Adrenal gland (tissue), 12 donors: ENCODE results near the gene MYL7. TPM values are rescaled to one million over a fixed set of nuclear protein-coding genes. Genes with fewer than 3 reads are reported as not detected.

Source experiments
- DNase-seq, 7 donors: peaks; one replicate each; pipeline ENCODE4 v3.0.0-alpha.2; 2019 to 2020
- H3K27ac ChIP-seq, 5 donors: fragments of 200-600 bp; sonication (generic) in 4 of 5; 1 replicate in 3 of 5; 2 replicates in 2 of 5; pipeline versions ENCODE4 v1.5.1 to v1.8.0; 2016 to 2020; ENCODE audit warnings: mild to moderate bottlenecking in 1 of 5
- H3K27me3 ChIP-seq: fragments of 200-600 bp; 2 replicates; pipeline ENCODE4 v1.8.0; 2021
- H3K36me3 ChIP-seq, 2 donors: fragments of 200-600 bp; replicated peaks in 1 of 2; 1 replicate in 1 of 2; 2 replicates in 1 of 2; pipeline versions ENCODE4 v1.5.1 to v1.8.0; 2018 to 2022
- H3K4me1 ChIP-seq, 2 donors: fragments of 200-600 bp; replicated peaks in 1 of 2; 1 replicate in 1 of 2; 2 replicates in 1 of 2; pipeline versions ENCODE4 v1.5.1 to v1.8.0; 2018 to 2021
- H3K4me3 ChIP-seq, 4 donors: fragments of 200-600 bp; sonication (generic) in 3 of 4; one replicate each; pipeline ENCODE4 v1.5.1; 2016 to 2018
- H3K9me3 ChIP-seq, 3 donors: fragments of 200-600 bp; sonication (generic) in 1 of 3; replicated peaks in 1 of 3; 1 replicate in 2 of 3; 2 replicates in 1 of 3; pipeline versions ENCODE4 v1.5.1 to v1.8.0; 2016 to 2021
- CTCF ChIP-seq, 6 experiments: fragments of 450-650 bp in 4 of 6; fragments of 200-600 bp in 2 of 6; sonication (generic) in 1 of 6; IDR thresholded peaks; 1 replicate in 5 of 6; 2 replicates in 1 of 6; pipeline versions ENCODE4 v1.5.1 to v1.8.0; 2016 to 2021; ENCODE audit warnings: antibody characterized with exemption in 6 of 6, mild to moderate bottlenecking in 2 of 6, moderate library complexity in 1 of 6
- POLR2A ChIP-seq, 2 donors: fragments of 450-650 bp; IDR thresholded peaks; one replicate each; pipeline ENCODE4 v1.6.1; 2017; ENCODE audit warnings: antibody characterized with exemption in 2 of 2, mild to moderate bottlenecking in 2 of 2, moderate library complexity in 1 of 2
- WGBS, 4 donors: extraction: QIAGEN DNeasy Blood & Tissue Kit in 2 of 4; methylation state at CpG; one replicate each; pipeline versions ENCODE4 v1.1.5 to v1.1.7; 2013 to 2017; 5-methylcytosine and 5-hydroxymethylcytosine counted together
- intact Hi-C, 2 donors: fragments of 100-400 bp; cut with DNase I; formaldehyde crosslinking; loops; one replicate each; pipeline versions ENCODE4 v1.14.1 to v1.15.0; 2022 to 2023
- polyA plus RNA-seq, 3 donors: library from polyadenylated mRNA; stranded (reverse); fragments of 200-250 nt in 2 of 3; fragments of 350-450 nt in 1 of 3; fragmentation: Illumina TruSeq in 1 of 3; extraction: RNeasy Lipid Tissue Mini Kit (QIAGEN cat#74804) in 1 of 3; gene quantifications; one replicate each; pipeline ENCODE4 v1.2.3, GENCODE V29; 2013 to 2014
- total RNA-seq, 9 donors: library from RNA; depleted of rRNA in 4 of 9; stranded (reverse); fragments of >200 nt in 4 of 9; fragments of 120-200 nt in 1 of 9; fragmentation: NEBNext Ultra II Directional in 1 of 9; extraction: Animal tissue kit (Norgen Biotek cat#: 25700) in 1 of 9; gene quantifications; one replicate each; pipeline versions ENCODE4 v1.1.0 to v1.2.4, GENCODE V29; 2013 to 2023
- donor health status: healthy with polysubstance abuse.
- donor health status: Bipolar disorder and iron deficiency.
- donor health status: DM: yes; HTN: yes; CAD: no.
- donor health status: DM: no; HTN: no; CAD: no.
- donor health status: DM: no; HTN: no; CAD: no.
- donor health status: DM: yes; HTN: yes; CAD: no.

The MYL7 gene
- total and polyA plus RNA-seq, 12 donors: 0.17 to 3.5 (median 0.24) TPM; not detected in 9

GRCh38 chr7:44112997-44113763 lies 28.0 kb downstream of the MYL7 start:
- Histone ChIP-seq H3K4me3 (no peak overlapping the region), H3K4me1 (no peaks in the 10 kb centered on the region), H3K27me3 (no peaks in the 10 kb centered on the region), H3K9me3 (no peaks in the 10 kb centered on the region), H3K27ac (no peak overlapping the region), H3K36me3 (peaks cover 0 to 25% of the 10 kb centered on the region in 2 donors)
- intact Hi-C loops: no loop called here
- TF ChIP-seq POLR2A (IDR thresholded peaks at IDR 0.05) (no peak), CTCF (IDR thresholded peaks at IDR 0.05) (no peak)
- WGBS, 4 donors: 75 to 89% (median 80%) methylated on average over 22 to 34 of the region's 34 CpGs
- DNase-seq: peak in 1 of 7 donors; percentile 7

GRCh38 chr7:44112231-44112996 lies 28.7 kb downstream of the MYL7 start:
- intact Hi-C loops: no loop called here
- H3K36me3 ChIP-seq: peaks cover 0 to 18% of the 10 kb centered on the region in 2 donors

GRCh38 chr7:44111761-44112160 lies 29.4 kb downstream of the MYL7 start:
- no peak overlapping the region for H3K27ac ChIP-seq
- no peak overlapping the region for H3K4me3 ChIP-seq
- no peak for DNase-seq
- TF ChIP-seq CTCF (IDR thresholded peaks at IDR 0.05) (no peak), POLR2A (IDR thresholded peaks at IDR 0.05) (no peak)
- no peaks in the 10 kb centered on the region for H3K9me3 ChIP-seq
- peaks cover 0 to 18% of the 10 kb centered on the region in 2 donors for H3K36me3 ChIP-seq
- intact Hi-C loops: no loop called here
- H3K27me3 ChIP-seq: no peaks in the 10 kb centered on the region
- no peaks in the 10 kb centered on the region for H3K4me1 ChIP-seq
- WGBS, 4 donors: 85 to 90% (median 87%) methylated on average over 14 to 16 of the region's 16 CpGs; no CpG with 5 or more reads in 1 of the 4 donors

More at GRCh38 chr7:44112231-44112996, 28.7 kb downstream of the MYL7 start:
- TF ChIP-seq CTCF (IDR thresholded peaks at IDR 0.05) (no peak), POLR2A (IDR thresholded peaks at IDR 0.05) (no peak)
- WGBS, 4 donors: 51 to 90% (median 56%) methylated on average over 7 to 41 of the region's 41 CpGs
- no peak overlapping the region for H3K4me3 ChIP-seq
- no peaks in the 10 kb centered on the region for H3K27me3 ChIP-seq
- DNase-seq: peak in 1 of 7 donors; percentile 31
- H3K27ac ChIP-seq: no peak overlapping the region
- no peaks in the 10 kb centered on the region for H3K9me3 ChIP-seq
- H3K4me1 ChIP-seq: no peaks in the 10 kb centered on the region
